ENCODE results near the gene TAF11L13.

The TAF11L13 gene

DNA sequence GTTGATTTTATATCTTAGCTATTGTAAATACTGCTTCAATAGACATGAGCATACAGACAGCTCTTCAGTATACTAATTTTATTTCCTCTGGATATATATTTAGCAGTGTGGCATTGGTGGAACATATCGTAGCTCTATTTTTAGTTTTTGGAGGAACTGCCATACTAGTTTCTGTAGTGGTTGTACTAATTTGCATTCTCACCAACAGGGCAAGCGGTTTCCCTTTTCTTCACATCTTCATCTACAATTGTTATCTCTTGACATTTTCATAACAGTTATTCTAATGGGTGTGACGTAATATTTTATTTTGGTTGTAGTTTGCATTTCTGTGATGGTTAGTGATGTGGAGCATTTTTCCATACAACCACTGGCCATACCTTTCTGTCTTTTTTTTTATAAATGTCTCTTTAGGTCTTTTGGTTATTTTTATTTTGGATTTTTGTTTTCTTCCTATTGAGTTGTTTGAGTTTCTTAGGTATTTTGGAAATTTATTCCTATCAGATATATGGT, 34.9 kb downstream of the TAF11L13 start:
- no peak overlapping the region for H3K4me3 ChIP-seq (ENCODE audit: low read depth, low read length)
- TF ChIP-seq, protein P1, sequence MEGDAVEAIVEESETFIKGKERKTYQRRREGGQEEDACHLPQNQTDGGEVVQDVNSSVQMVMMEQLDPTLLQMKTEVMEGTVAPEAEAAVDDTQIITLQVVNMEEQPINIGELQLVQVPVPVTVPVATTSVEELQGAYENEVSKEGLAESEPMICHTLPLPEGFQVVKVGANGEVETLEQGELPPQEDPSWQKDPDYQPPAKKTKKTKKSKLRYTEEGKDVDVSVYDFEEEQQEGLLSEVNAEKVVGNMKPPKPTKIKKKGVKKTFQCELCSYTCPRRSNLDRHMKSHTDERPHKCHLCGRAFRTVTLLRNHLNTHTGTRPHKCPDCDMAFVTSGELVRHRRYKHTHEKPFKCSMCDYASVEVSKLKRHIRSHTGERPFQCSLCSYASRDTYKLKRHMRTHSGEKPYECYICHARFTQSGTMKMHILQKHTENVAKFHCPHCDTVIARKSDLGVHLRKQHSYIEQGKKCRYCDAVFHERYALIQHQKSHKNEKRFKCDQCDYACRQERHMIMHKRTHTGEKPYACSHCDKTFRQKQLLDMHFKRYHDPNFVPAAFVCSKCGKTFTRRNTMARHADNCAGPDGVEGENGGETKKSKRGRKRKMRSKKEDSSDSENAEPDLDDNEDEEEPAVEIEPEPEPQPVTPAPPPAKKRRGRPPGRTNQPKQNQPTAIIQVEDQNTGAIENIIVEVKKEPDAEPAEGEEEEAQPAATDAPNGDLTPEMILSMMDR (IDR thresholded peaks at IDR 0.05; ENCODE audit: insufficient read depth, low read depth, low read length, missing control alignments): no peak
- no peak for DNase-seq (ENCODE audit: low read depth)

DNA sequence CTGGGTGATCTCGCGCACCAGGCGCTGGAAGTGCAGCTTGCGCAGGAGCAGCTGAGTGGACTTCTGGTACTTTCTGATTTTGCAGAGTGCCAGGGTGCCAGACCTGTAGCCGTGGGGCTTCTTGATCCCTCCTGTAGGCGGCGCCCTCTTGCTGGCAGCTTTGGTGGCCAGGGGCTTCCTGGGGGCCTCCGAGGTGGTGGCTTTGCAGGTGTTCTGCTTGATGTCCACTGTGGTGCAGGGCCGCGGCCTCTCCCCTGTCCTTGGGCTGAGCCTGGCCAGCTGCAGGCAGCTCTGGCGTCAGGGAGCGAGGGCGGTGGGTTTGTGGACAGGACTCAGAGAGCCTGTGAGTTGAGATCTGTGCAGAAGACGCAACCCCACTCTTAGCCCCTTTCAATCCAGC, 38.5 kb downstream of the TAF11L13 start:
- TF ChIP-seq, protein P1 (IDR thresholded peaks at IDR 0.05; ENCODE audit: insufficient read depth, low read depth, low read length, missing control alignments): no peak
- DNase-seq (ENCODE audit: low read depth): no peak
- no peak overlapping the region for H3K4me3 ChIP-seq (ENCODE audit: low read depth, low read length)

DNA sequence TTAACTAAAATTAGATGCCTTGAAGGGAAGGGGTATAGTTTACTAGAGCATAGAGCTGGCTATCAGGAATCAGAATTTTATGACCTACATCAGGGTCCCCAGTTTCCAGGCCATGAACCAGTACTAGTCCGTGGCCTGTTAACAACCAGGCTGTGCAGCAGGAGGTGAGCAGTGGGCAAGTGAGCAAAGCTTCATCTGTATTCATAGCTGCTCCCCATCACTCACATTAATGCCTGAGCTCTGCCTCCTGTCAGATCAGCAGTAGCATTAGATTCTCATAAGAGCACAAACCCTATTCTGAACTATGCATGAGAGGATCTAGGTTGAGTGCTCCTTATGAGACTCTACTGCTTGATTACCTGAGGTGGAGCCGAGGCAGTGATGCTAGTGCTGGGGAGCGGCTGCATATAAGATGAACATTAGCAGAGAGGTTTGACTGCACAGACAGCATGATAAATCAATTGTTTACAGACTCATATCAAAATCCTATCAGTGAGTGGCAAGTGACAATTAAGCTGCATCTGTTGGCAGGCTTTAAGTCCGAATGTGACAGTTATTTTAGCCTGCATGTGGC, 47.0 kb downstream of the TAF11L13 start:
- TF ChIP-seq, protein P1 (IDR thresholded peaks at IDR 0.05; ENCODE audit: insufficient read depth, low read depth, low read length, missing control alignments): no peak
- no peak overlapping the region for H3K4me3 ChIP-seq (ENCODE audit: low read depth, low read length)
- DNase-seq (ENCODE audit: low read depth): no peak

DNA sequence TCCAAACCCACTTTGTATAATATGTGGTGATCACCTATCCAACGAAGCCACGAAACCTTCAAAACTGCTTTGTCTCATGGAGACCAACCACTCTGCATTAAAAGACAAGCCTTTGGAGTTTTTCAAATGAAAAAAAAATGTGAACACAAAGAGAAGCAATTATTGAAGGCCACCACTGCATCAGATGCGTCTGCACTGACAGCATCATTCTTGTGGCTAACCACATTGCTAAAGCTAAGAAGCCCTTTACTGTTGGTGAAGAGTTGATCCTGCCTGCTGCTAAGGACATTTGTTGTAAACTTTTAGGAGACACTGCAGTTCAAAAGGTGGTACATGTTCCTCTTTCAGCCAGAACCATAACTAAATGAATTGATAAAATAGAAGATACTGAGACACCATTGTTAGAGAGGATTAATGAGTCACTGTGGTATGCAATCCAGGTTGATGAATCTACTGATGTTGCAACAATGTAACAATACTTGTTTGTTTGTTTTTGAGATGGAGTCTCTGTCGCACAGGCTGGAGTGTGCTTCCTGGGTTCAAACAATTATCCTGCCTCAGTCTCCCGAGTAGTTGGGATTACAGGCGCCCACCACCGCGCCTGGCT, 47.8 kb downstream of the TAF11L13 start:
- DNase-seq (ENCODE audit: low read depth): no peak
- no peak overlapping the region for H3K4me3 ChIP-seq (ENCODE audit: low read depth, low read length)
- TF ChIP-seq, protein P1 (IDR thresholded peaks at IDR 0.05; ENCODE audit: insufficient read depth, low read depth, low read length, missing control alignments): no peak

- no peak overlapping the region for H3K4me3 ChIP-seq (ENCODE audit: low read depth, low read length)
- no peak for DNase-seq (ENCODE audit: low read depth)
- TF ChIP-seq, protein P1 (IDR thresholded peaks at IDR 0.05; ENCODE audit: insufficient read depth, low read depth, low read length, missing control alignments): no peak
Measured at GRCh38 chr5:17680737-17681136, 48.8 kb downstream of the TAF11L13 start.
